ENCODE results near the gene ABCD2.

The ABCD2 gene

DNA sequence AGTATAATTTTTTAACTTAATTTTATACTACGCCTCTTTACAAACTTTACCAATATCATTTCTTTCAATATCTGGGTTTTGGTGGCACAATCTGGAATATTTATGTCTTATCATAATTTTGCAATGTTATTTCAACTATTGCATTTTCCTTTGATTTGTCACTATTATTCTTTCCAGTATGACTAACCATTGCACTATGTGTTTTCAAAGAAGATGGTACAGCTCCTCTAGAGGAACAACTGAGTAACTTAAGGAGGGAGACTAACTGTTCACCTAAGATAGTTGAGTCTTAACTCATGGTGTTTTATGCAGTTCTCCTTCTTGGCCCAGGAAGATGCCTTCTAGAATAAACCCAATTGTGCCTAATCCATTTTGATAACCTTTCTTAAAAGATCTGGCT is 116.2 kb downstream of the ABCD2 start:
- TF ChIP-seq CTCF (conservative IDR thresholded peaks at IDR 0.05): no peak
- no peak overlapping the region for H3K27ac ChIP-seq

DNA sequence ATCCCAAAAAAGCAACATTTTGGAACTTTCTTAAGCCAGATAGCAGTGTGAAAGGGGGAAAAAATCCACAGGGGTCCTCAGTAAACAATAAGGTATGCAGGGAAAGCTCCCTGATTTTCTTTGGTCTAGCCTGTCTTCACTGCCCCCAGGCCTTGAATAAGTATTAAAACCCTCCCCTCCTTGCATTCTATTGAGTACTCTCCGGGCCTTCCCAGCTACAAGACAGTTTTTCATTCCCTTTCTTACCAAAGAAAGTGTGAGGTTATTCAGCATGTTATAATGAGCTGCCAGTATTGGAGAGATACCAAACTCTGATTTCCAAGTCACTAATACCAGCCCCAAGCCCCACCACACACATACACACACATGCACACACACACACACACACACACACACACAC is 116.9 kb downstream of the ABCD2 start:
- H3K27ac ChIP-seq: no peak overlapping the region

More for the DNA sequence above, 116.9 kb downstream of the ABCD2 start:
- TF ChIP-seq CTCF (conservative IDR thresholded peaks at IDR 0.05): no peak
